Hepatocyte (in vitro differentiated cells): ENCODE results near the gene DRAP1. TPM values are rescaled to one million over a fixed set of nuclear protein-coding genes. Genes with fewer than 3 reads are reported as not detected.
A peak's percentile ranks its signal among the peaks of the same experiment; 100 is the strongest.

Experiments used
- DNase-seq: peaks from one replicate; pipeline ENCODE4 v3.0.0-alpha.2; 2016; ENCODE audit warnings: low spot score
- H2AFZ ChIP-seq: fragments of 200-600 bp; sonication (generic); 2 replicates; pipeline ENCODE4 v1.6.0; 2016; ENCODE audit warnings: antibody characterized with exemption, mild to moderate bottlenecking
- H3K27ac ChIP-seq: fragments of 200-600 bp; sonication (generic); 2 replicates; pipeline ENCODE4 v1.5.1; 2016; ENCODE audit warnings: mild to moderate bottlenecking
- H3K27me3 ChIP-seq: fragments of 200-600 bp; sonication (generic); 2 replicates; pipeline ENCODE4 v1.6.1; 2016
- H3K36me3 ChIP-seq: fragments of 200-600 bp; sonication (generic); replicated peaks from 2 replicates; pipeline ENCODE4 v1.5.1; 2016; ENCODE audit warnings: low read depth; ENCODE audit not compliant: insufficient read depth
- H3K4me1 ChIP-seq: fragments of 200-600 bp; sonication (generic); 2 replicates; pipeline ENCODE4 v1.5.1; 2016; ENCODE audit warnings: mild to moderate bottlenecking, moderate library complexity; ENCODE audit not compliant: insufficient read depth
- H3K4me2 ChIP-seq: fragments of 200-600 bp; sonication (generic); 2 replicates; pipeline ENCODE4 v1.6.0; 2016
- H3K4me3 ChIP-seq: fragments of 200-600 bp; sonication (generic); 2 replicates; pipeline ENCODE4 v1.5.1; 2016; ENCODE audit warnings: mild to moderate bottlenecking
- H3K79me2 ChIP-seq: fragments of 200-600 bp; sonication (generic); 2 replicates; pipeline ENCODE4 v1.6.0; 2017; ENCODE audit warnings: mild to moderate bottlenecking
- H3K9me2 ChIP-seq: fragments of 200-600 bp; sonication (generic); replicated peaks from 2 replicates; pipeline ENCODE4 v1.6.0; 2017; ENCODE audit warnings: mild to moderate bottlenecking; ENCODE audit not compliant: insufficient read depth
- H3K9me3 ChIP-seq: fragments of 200-600 bp; sonication (generic); 2 replicates; pipeline ENCODE4 v1.5.1; 2016; ENCODE audit warnings: low read depth, mild to moderate bottlenecking
- H4K20me1 ChIP-seq: fragments of 200-600 bp; sonication (generic); 2 replicates; pipeline ENCODE4 v1.6.0; 2016; ENCODE audit warnings: mild to moderate bottlenecking; ENCODE audit not compliant: insufficient read depth, poor library complexity, severe bottlenecking
- CTCF ChIP-seq: fragments of 200-600 bp; sonication (generic); IDR thresholded peaks from 2 replicates; pipeline ENCODE4 v1.5.1; 2016; ENCODE audit warnings: antibody characterized with exemption, mild to moderate bottlenecking; ENCODE audit not compliant: poor library complexity
- EZH2 ChIP-seq: fragments of 200-600 bp; sonication (generic); IDR thresholded peaks from 2 replicates; pipeline ENCODE4 v1.6.1; 2016; ENCODE audit warnings: antibody characterized with exemption, mild to moderate bottlenecking, borderline replicate concordance
- EZH2phosphoT487 ChIP-seq: fragments of 200-600 bp; sonication (generic); IDR thresholded peaks from one replicate; pipeline ENCODE4 v1.6.1; 2018; ENCODE audit warnings: antibody characterized with exemption, mild to moderate bottlenecking, low read depth, moderate library complexity; ENCODE audit not compliant: unreplicated experiment, severe bottlenecking
- whole genome bisulfite sequencing: methylation state at CpG from one replicate; pipeline ENCODE4 v1.1.6; 2016; ENCODE audit warnings: low lambda C conversion rate; ENCODE audit errors: missing lambda C conversion rate; 5-methylcytosine and 5-hydroxymethylcytosine counted together
- polyA plus RNA-seq: library from polyadenylated mRNA; unstranded; fragments of >200 nt; fragmentation: Nextera tagmentation; extraction: Ambion mirVana; gene quantifications from 2 replicates; pipeline ENCODE4 v1.2.1, GENCODE V29; 2016
- total RNA-seq: library from RNA; depleted of rRNA; stranded (reverse); fragments of >200 nt; gene quantifications from 2 replicates; pipeline ENCODE4 v1.2.3, GENCODE V29; 2014

The DRAP1 gene
- total and polyA plus RNA-seq, 2 experiments from 2014 or later = 59.1 to 158 TPM

- Histone ChIP-seq H3K4me3 (no peak overlapping the region), H3K27me3 (no peaks in the 10 kb centered on the region), H3K27ac (no peak overlapping the region), H3K9me2 (no peaks in the 10 kb centered on the region), H3K4me1 (peaks cover 11% of the 10 kb centered on the region), H2AFZ (no peak overlapping the region), H3K79me2 (peaks cover 23% of the 10 kb centered on the region), H3K36me3 (no peaks in the 10 kb centered on the region), H3K4me2 (no peak overlapping the region), H4K20me1 (peaks cover 3% of the 10 kb centered on the region), H3K9me3 (no peaks in the 10 kb centered on the region)
- TF ChIP-seq CTCF (no peak), EZH2 (no peak), EZH2phosphoT487 (no peak)
- DNase-seq = no peak
- WGBS = 67% methylated on average over 17 of the region's 17 CpGs
Measured at GRCh38 chr11:65958774-65959420, 39.7 kb downstream of the DRAP1 start.

GRCh38 chr11:65960824-65961266, 41.6 kb downstream of the DRAP1 start:
- H3K4me2 ChIP-seq = peak overlapping the region; percentile 77
- peaks cover 3% of the 10 kb centered on the region for H4K20me1 ChIP-seq
- H3K4me3 ChIP-seq = peak overlapping the region; percentile 38
- H3K9me2 ChIP-seq = no peaks in the 10 kb centered on the region
- 64% methylated on average over 16 of the region's 16 CpGs for WGBS
- H2AFZ ChIP-seq = peak overlapping the region; percentile 65
- H3K36me3 ChIP-seq = no peaks in the 10 kb centered on the region
- peak overlapping the region; percentile 88 for H3K27ac ChIP-seq
- peaks cover 11% of the 10 kb centered on the region for H3K4me1 ChIP-seq
- DNase-seq = no peak
- no peaks in the 10 kb centered on the region for H3K27me3 ChIP-seq
- H3K79me2 ChIP-seq = peaks cover 28% of the 10 kb centered on the region
- TF ChIP-seq CTCF = no peak
- TF ChIP-seq EZH2 = no peak
- no peak for TF ChIP-seq EZH2phosphoT487
- no peaks in the 10 kb centered on the region for H3K9me3 ChIP-seq

GRCh38 chr11:65961267-65962140, 42.3 kb downstream of the DRAP1 start, which contains the start of gene SART1:
TSS of gene SART1 (plus strand) at chr11:65961734. CDS start at chr11:65961781, 47 bp downstream.
- Histone ChIP-seq H3K27me3 (no peaks in the 10 kb centered on the region), H3K27ac (peak within 1 kb of the TSS; percentile 88), H4K20me1 (peaks cover 3% of the 10 kb centered on the region), H3K9me3 (no peaks in the 10 kb centered on the region), H2AFZ (peak within 1 kb of the TSS; percentile 72), H3K9me2 (no peaks in the 10 kb centered on the region), H3K4me1 (peaks cover 11% of the 10 kb centered on the region), H3K79me2 (peaks cover 28% of the 10 kb centered on the region), H3K4me3 (peak within 1 kb of the TSS; percentile 44), H3K36me3 (no peaks in the 10 kb centered on the region), H3K4me2 (peak within 1 kb of the TSS; percentile 89)
- peak; percentile 99 for DNase-seq
- TF ChIP-seq EZH2phosphoT487 = no peak
- no peak for TF ChIP-seq EZH2
- no peak for TF ChIP-seq CTCF
- 1% methylated on average over 94 of the region's 97 CpGs for WGBS
